ENCODE results near the gene SEC62.

Gene SEC62

DNA sequence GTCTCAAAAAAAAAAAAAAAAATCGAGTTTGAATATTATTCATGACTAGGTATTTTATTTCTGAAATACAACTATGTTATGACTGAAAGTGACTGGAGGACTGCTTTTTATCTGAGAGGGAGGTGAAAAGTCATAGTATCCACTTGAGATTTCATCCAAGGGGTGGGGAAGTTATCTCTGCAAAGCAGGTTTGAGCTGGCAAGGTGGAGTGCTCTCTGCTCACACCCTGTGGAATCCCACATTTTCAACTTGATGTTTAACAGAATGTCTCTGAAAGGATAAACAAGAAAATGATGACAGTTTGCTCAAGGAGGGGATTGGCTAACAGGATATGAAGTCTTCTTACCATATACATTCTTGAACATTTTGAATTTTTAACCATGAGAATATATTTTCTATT is 27.3 kb upstream of the SEC62 start:
- in situ Hi-C loops (cut with MboI; ENCODE audit: low pct_unique_long_range_greater_than_20kb, low sequenced_read_pairs, unreplicated experiment): no loop called here
- DNase-seq (ENCODE audit: low spot score): no peak
- TF ChIP-seq, protein P1, sequence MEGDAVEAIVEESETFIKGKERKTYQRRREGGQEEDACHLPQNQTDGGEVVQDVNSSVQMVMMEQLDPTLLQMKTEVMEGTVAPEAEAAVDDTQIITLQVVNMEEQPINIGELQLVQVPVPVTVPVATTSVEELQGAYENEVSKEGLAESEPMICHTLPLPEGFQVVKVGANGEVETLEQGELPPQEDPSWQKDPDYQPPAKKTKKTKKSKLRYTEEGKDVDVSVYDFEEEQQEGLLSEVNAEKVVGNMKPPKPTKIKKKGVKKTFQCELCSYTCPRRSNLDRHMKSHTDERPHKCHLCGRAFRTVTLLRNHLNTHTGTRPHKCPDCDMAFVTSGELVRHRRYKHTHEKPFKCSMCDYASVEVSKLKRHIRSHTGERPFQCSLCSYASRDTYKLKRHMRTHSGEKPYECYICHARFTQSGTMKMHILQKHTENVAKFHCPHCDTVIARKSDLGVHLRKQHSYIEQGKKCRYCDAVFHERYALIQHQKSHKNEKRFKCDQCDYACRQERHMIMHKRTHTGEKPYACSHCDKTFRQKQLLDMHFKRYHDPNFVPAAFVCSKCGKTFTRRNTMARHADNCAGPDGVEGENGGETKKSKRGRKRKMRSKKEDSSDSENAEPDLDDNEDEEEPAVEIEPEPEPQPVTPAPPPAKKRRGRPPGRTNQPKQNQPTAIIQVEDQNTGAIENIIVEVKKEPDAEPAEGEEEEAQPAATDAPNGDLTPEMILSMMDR (IDR thresholded peaks at IDR 0.05; ENCODE audit: extremely low read depth, insufficient read depth, missing control alignments): no peak

GRCh38 chr3:169939751-169940150 is 26.9 kb upstream of the SEC62 start:
- DNase-seq (ENCODE audit: low spot score): no peak
- in situ Hi-C loops (cut with MboI; ENCODE audit: low pct_unique_long_range_greater_than_20kb, low sequenced_read_pairs, unreplicated experiment): no loop called here
- TF ChIP-seq, protein P1 (IDR thresholded peaks at IDR 0.05; ENCODE audit: extremely low read depth, insufficient read depth, missing control alignments): no peak

DNA sequence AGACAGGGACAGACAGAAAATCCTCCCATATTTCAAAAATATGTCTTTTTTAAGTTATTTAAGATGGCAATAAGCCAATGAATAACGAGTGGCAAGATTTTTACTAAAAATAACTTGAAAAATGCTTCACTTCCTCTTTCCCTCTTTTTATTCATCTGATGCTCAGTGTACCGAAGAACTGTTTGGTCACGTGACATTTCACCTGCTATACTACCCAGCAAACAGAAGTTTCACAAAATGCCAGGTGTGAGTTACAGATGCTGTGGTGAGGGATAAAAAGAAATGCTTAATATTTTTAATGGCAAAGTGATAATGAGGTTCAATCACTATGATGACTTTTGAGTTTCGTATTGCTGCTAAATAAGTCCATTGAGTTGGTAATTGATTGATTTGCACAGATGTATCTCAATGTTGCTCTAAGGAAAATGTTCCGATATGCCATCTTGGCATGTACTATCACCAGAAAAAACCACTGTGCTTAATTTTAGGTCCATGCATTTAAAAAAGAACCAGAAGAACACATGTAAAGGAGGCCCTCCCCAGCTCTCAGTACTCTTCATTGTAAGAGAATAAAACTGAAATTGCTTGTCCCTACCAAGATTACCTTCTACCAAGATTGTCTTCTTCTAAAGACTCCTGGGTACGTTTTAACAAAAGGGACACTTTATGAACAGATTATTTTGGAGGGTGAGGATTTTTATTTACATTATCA is 26.0 kb upstream of the SEC62 start:
- TF ChIP-seq, protein P1 (IDR thresholded peaks at IDR 0.05; ENCODE audit: extremely low read depth, insufficient read depth, missing control alignments): no peak
- in situ Hi-C loops (cut with MboI; ENCODE audit: low pct_unique_long_range_greater_than_20kb, low sequenced_read_pairs, unreplicated experiment): no loop called here
- DNase-seq (ENCODE audit: low spot score): peak; percentile 37

- TF ChIP-seq, protein P1 (IDR thresholded peaks at IDR 0.05; ENCODE audit: extremely low read depth, insufficient read depth, missing control alignments): no peak
- DNase-seq (ENCODE audit: low spot score): peak; percentile 74
- in situ Hi-C loops (cut with MboI; ENCODE audit: low pct_unique_long_range_greater_than_20kb, low sequenced_read_pairs, unreplicated experiment): no loop called here
These were observed 21.3 kb upstream of the SEC62 start for GRCh38 chr3:169945313-169945712.

- in situ Hi-C loops (cut with MboI; ENCODE audit: low pct_unique_long_range_greater_than_20kb, low sequenced_read_pairs, unreplicated experiment): no loop called here
- TF ChIP-seq, protein P1 (IDR thresholded peaks at IDR 0.05; ENCODE audit: extremely low read depth, insufficient read depth, missing control alignments): no peak
- DNase-seq (ENCODE audit: low spot score): no peak
These were observed 20.3 kb upstream of the SEC62 start for GRCh38 chr3:169946336-169946735.

GRCh38 chr3:169948559-169949448 is 17.8 kb upstream of the SEC62 start:
- in situ Hi-C loops (cut with MboI; ENCODE audit: low pct_unique_long_range_greater_than_20kb, low sequenced_read_pairs, unreplicated experiment): no loop called here
- DNase-seq (ENCODE audit: low spot score): no peak
- TF ChIP-seq, protein P1 (IDR thresholded peaks at IDR 0.05; ENCODE audit: extremely low read depth, insufficient read depth, missing control alignments): no peak

All from GM13977 (cell line).